ENCODE results near the gene PCA3.

The PCA3 gene

GRCh38 chr9:76827296-76828080 lies 63.2 kb downstream of the PCA3 start:
- DNase-seq = no peak

GRCh38 chr9:76828447-76828846 lies 64.2 kb downstream of the PCA3 start:
- no peak for DNase-seq

GRCh38 chr9:76835571-76836283 lies 71.5 kb downstream of the PCA3 start:
- DNase-seq = peak in 1 of 2 experiments; percentile 22

All from SHP77 (cell line).